Vagina (tissue), 2 donors: ENCODE measurements around the gene ZNF586.
"Not testable (repeated sequence)": the region's sequence is repeated elsewhere in the genome, so short reads cannot be mapped to it uniquely, and the experiment has no call there.

Experiments
- POLR2A ChIP-seq, 2 donors: fragments of 450-650 bp; IDR thresholded peaks; one replicate each; pipeline ENCODE4 v1.6.1; 2017; ENCODE audit warnings: antibody characterized with exemption in 2 of 2, mild to moderate bottlenecking in 2 of 2, moderate library complexity in 2 of 2
- TF ChIP-seq, protein P1 (sequence below), 3 experiments: fragments of 450-650 bp in 2 of 3; fragments of 200-600 bp in 1 of 3; sonication (generic) in 1 of 3; IDR thresholded peaks; one replicate each; pipeline ENCODE4 v1.5.1; 2017 to 2019; ENCODE audit warnings: antibody characterized with exemption in 3 of 3, mild to moderate bottlenecking in 2 of 3, moderate library complexity in 2 of 3

DNA sequence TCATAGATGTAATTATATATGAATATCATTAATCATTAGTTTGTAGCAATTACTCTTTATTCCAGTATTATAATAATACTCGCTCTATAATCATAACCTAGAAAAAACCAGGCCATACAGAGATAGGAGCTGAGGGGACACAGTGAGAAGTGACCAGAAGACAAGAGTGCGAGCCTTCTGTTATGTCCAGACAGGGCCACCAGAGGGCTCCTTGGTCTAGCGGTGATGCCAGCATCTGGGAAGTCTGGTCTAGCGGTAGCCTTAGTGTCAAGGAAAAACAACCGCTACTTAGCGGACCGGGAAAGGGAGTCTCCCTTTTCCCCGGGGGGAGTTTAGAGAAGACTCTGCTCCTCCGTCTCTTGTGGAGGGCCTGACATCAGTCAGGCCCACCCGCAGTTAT is 31.2 kb upstream of the ZNF586 start:
- TF ChIP-seq, protein P1, sequence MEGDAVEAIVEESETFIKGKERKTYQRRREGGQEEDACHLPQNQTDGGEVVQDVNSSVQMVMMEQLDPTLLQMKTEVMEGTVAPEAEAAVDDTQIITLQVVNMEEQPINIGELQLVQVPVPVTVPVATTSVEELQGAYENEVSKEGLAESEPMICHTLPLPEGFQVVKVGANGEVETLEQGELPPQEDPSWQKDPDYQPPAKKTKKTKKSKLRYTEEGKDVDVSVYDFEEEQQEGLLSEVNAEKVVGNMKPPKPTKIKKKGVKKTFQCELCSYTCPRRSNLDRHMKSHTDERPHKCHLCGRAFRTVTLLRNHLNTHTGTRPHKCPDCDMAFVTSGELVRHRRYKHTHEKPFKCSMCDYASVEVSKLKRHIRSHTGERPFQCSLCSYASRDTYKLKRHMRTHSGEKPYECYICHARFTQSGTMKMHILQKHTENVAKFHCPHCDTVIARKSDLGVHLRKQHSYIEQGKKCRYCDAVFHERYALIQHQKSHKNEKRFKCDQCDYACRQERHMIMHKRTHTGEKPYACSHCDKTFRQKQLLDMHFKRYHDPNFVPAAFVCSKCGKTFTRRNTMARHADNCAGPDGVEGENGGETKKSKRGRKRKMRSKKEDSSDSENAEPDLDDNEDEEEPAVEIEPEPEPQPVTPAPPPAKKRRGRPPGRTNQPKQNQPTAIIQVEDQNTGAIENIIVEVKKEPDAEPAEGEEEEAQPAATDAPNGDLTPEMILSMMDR (IDR thresholded peaks at IDR 0.05), result peak; percentile 7 to 29 (median 29)
- TF ChIP-seq POLR2A (IDR thresholded peaks at IDR 0.05), result not testable (repeated sequence)
